ENCODE data around the gene MIA2. TPM values are rescaled to one million over a fixed set of nuclear protein-coding genes. Genes with fewer than 3 reads are reported as not detected.

The MIA2 gene
- total RNA-seq, 1 experiment from 2014 or later = 15.0 TPM

DNA sequence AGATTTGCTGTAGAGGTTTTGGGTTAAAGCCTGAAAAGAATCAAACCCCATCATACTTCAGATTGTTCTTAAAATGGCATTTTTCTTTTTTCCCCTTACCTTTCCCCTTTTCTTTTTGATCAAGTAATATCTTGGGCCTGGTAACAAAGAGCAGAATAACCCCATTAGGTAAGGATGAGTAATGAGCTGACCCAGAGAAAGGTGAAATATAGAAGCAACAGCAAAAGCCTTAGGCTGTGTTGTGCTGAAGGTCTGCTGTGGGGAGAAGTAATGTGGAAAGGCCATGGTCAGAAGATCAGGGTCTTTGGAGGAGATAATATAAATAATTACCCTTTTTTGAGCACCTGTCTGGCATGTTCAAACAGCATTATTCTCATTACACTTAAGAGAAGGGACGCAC is 42.3 kb downstream of the MIA2 start:
- H2BK120ac ChIP-seq (ENCODE audit: low read depth, low read length, poor library complexity, severe bottlenecking) = no peak overlapping the region
- no peak overlapping the region for H2BK20ac ChIP-seq (ENCODE audit: low read depth, low read length, poor library complexity, severe bottlenecking)
- H3K79me1 ChIP-seq (ENCODE audit: insufficient read depth, low read depth, low read length, poor library complexity, severe bottlenecking) = no peaks in the 10 kb centered on the region
- H3K4me3 Mint-ChIP-seq = no peak overlapping the region
- no peak overlapping the region for H3T11ph ChIP-seq (ENCODE audit: low read length)
- no peak overlapping the region for H3K4me2 ChIP-seq (ENCODE audit: insufficient read depth, insufficient read length, low read length)
- H4K91ac ChIP-seq (ENCODE audit: insufficient read length, low read depth, low read length) = no peak overlapping the region
- DNase-seq = no peak
- H2BK5ac ChIP-seq (ENCODE audit: insufficient read length, low read length) = no peak overlapping the region
- H3K27me3 Mint-ChIP-seq (ENCODE audit: low read depth) = no peaks in the 10 kb centered on the region
- whole genome bisulfite sequencing (ENCODE audit: extremely low coverage, insufficient read length, low lambda C conversion rate) = no CpG with 5 or more reads among the region's 1 CpG
- no peaks in the 10 kb centered on the region for H3K9me3 ChIP-seq (ENCODE audit: control insufficient read depth, low read depth, low read length)
- no peaks in the 10 kb centered on the region for H3K23me2 ChIP-seq (ENCODE audit: insufficient read length, low read depth, low read length, poor library complexity, severe bottlenecking)
- peaks cover 5 to 6% of the 10 kb centered on the region in 2 experiments; a peak in 3 of 4 replicates for H3K4me1 Mint-ChIP-seq
- H3K23ac ChIP-seq (ENCODE audit: insufficient read length, low read depth, low read length) = no peak overlapping the region
- no peak overlapping the region for H3K9ac ChIP-seq (ENCODE audit: extremely low read depth, insufficient read length, low read length)
- H3K79me2 ChIP-seq (ENCODE audit: insufficient read depth, low read length) = peaks cover 6% of the 10 kb centered on the region; the same call in 1 of the 2 replicates
- H4K20me1 ChIP-seq (ENCODE audit: control insufficient read depth, insufficient read depth, insufficient read length) = no peaks in the 10 kb centered on the region
- H3K4me1 ChIP-seq (ENCODE audit: insufficient read depth, low read length) = no peaks in the 10 kb centered on the region; the same call in 1 of the 2 replicates
- no peaks in the 10 kb centered on the region for H3K27me3 ChIP-seq (ENCODE audit: insufficient read depth, low read length)
- H4K8ac ChIP-seq (replicated peaks; ENCODE audit: insufficient read length, low read depth, low read length) = no peak overlapping the region
- no peak for TF ChIP-seq CTCF (conservative IDR thresholded peaks at IDR 0.05)
- H2BK15ac ChIP-seq (ENCODE audit: low read depth, low read length) = no peak overlapping the region
- no peak overlapping the region for H4K5ac ChIP-seq (ENCODE audit: insufficient read length, low read depth, low read length)
- H3K4ac ChIP-seq (ENCODE audit: low read depth, low read length) = no peak overlapping the region
- H2BK12ac ChIP-seq (ENCODE audit: insufficient read length, low read depth, low read length) = no peak overlapping the region
- no peak overlapping the region for H3K18ac ChIP-seq (ENCODE audit: insufficient read length, low read depth, low read length)
- no peak overlapping the region for H2AFZ ChIP-seq (ENCODE audit: low read length)
- no peak overlapping the region for H3K14ac ChIP-seq (ENCODE audit: insufficient read depth, low read length)
- peaks cover 28 to 46% (median 30%) of the 10 kb centered on the region in 3 experiments for H3K36me3 Mint-ChIP-seq (ENCODE audit: insufficient read depth in 1 of 3, low read depth in 3 of 3)
- H3K27ac ChIP-seq (ENCODE audit: insufficient read length, low read depth, low read length) = no peak overlapping the region
- peaks cover 19 to 24% of the 10 kb centered on the region in 2 experiments for H3K9me3 Mint-ChIP-seq
- H2AK5ac ChIP-seq (ENCODE audit: insufficient read length, low read length) = no peak overlapping the region
- peak overlapping the region in 1 of 3 experiments; percentile 72; a peak in 1 of 7 replicates for H3K27ac Mint-ChIP-seq
- no peak overlapping the region for H3K56ac ChIP-seq (ENCODE audit: insufficient read length, low read depth, low read length)
